ENCODE data around the gene TMPRSS11F.

The TMPRSS11F gene

DNA sequence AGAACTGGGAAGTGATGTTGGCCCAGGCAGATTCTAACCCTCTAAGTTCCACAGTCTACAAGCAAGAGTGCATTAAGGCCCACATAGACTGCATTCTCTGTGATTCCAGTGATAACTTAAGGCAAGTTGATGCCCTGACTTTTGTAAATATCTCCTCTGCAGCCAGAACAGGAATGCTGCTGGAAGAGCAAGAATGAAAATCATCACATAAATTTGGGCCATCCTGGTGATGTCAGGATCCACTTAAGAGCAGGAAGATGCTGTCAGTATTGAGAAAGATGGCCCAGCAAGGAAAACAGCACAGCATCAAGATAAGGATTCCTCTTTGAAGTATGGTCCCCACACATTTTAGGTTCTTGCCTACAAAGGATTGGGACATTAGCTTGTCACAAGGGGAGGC, 52.4 kb downstream of the TMPRSS11F start:
- DNase-seq (ENCODE audit: low read depth), result no peak

DNA sequence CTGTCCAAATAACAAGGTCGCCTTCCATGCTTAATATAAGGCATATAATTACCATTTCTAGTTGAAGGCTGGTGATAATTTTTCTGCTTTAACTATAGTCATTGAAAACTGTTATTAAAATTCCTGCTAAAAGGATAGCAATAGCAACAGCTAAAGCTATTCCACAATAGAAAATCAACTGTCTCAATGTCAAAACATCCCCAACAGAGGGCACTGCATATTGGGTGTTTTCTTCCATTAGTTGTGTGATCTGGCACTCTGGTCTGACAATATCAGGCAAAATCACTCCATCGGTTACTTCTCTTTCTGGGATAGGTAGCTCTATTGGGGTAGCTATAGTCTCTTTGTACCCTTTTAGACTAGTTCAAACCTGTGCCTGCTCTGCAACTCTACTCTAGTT, 53.5 kb downstream of the TMPRSS11F start:
- no peak for DNase-seq (ENCODE audit: low read depth)

DNA sequence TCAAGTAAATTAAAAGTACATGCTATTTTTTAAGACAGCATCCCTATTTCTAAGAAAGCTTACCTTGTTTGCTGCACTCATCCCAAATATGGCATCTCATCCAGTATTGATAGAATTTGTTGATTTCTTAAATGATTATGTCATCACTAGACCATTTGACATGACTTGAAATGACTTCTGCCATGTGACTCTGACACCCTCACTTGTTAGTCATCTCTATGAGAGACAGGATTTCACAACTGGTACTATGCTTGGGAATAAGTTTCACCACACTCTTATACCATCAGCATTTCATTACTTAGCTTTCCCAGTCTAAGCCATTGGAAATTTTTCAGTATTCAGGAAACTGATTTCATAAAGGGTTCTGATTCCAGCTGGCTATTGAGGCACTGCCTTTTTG, 55.3 kb downstream of the TMPRSS11F start:
- no peak for DNase-seq (ENCODE audit: low read depth)

DNA sequence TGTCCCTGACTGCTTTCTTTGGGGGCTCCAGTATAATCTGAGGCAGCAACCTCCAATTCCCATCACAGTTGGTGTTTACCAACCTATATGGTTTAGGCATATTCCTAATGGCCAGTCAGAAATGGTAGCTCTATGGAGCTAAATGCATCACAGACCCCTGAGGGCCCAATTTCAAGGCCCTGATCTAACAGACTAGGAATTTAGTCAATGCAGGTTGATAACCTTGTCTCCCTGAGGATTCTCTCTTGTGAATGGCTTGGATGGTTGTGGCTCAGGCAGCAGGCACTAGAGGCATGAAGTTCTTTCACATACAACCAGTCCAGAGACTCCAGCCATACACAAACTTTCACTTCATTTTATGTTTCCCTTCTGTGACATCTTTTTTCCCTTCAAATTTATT, 59.4 kb downstream of the TMPRSS11F start:
- DNase-seq (ENCODE audit: low read depth), result no peak

GRCh38 chr4:68062501-68062900, 67.2 kb downstream of the TMPRSS11F start:
- DNase-seq (ENCODE audit: low read depth), result no peak

DNA sequence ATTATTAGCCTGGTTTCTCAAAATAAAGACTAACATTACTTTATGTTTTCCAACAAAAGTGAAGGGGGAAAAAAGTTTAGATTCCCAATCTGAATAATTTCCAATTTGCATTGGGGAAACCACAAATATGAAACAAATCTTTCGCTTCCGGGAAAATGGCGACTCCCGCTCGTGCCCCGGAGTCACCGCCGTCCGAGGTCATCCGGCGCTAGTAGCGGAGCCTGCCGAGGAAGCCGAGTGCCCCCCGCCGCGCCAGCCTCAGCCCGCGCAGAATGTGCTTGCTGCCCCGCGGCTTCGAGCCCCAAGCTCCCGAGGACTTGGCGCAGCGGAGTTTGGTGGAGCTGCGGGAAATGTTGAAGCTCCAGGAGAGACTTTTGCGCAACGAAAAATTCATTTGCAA, 91.4 kb downstream of the TMPRSS11F start:
- DNase-seq (ENCODE audit: low read depth), result no peak

DNA sequence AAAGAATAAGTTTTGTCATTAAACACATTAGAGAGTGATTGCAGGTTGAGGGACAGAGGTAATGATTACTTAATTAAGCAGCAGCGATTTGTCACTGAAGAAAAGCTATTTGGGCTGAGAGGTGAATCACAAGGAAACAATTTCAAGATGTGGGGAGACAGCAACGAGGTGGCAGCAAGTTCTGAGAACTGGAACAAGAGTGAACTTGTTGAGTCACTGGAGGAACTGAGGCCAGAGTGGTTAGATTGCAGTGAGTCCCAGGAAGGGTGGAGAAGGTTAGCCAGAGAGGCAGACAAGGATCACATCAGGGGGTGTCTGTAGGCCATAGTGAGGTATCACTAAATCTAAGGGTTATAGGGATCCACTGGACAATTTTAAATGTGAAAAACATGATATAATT, 108.5 kb downstream of the TMPRSS11F start:
- no peak for DNase-seq (ENCODE audit: low read depth)

DNA sequence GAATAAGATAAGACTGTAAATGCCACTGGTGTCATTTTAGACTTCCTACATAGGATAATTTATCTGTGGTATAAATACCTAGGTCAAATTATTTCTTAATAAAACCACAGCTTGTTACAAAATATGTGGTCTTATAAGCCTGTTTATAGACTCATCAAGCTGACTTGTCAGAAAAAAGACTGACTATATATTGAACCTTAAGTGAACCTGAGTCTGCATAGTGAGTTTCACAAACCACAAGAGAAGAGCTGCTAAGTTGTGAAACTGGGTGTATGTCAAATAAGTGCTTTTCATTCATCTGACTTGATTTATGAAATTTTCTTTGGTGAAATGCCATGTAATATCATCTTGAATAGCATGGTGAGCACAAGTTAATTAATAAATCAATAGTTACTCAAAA, 118.0 kb downstream of the TMPRSS11F start:
- DNase-seq (ENCODE audit: low read depth), result no peak
